ENCODE results near the gene KANSL1. TPM values are rescaled to one million over a fixed set of nuclear protein-coding genes. Genes with fewer than 3 reads are reported as not detected.

KANSL1 gene
- total and polyA plus RNA-seq, 9 of the 15 experiments (the other 6 are each of a cell fraction or from before 2014, with no cell fraction given), result 3.6 to 55.4 (median 31.8) TPM

- Histone ChIP-seq H3K27ac (ENCODE audit: extremely low read depth, low read depth, low read length) (no peak overlapping the region), H3K79me2 (ENCODE audit: control insufficient read depth, insufficient read depth, low read length) (peaks cover 100% of the 10 kb centered on the region), H3K36me3 (ENCODE audit: control insufficient read depth, insufficient read depth, low read length) (peaks cover 14% of the 10 kb centered on the region), H3K9me3 (replicated peaks; ENCODE audit: control insufficient read depth, insufficient read depth, low read depth, low read length) (no peaks in the 10 kb centered on the region), H4K20me1 (replicated peaks; ENCODE audit: control insufficient read depth, insufficient read depth, low read length) (peaks cover 25% of the 10 kb centered on the region), H3K27me3 (ENCODE audit: control insufficient read depth in 2 of 2, insufficient read depth in 2 of 2, low read length in 2 of 2) (no peaks in the 10 kb centered on the region), H3K4me2 (ENCODE audit: insufficient read depth, low read length) (no peak overlapping the region), H3K4me1 (replicated peaks in 1 of 2; ENCODE audit: control insufficient read depth in 2 of 2, insufficient read depth in 2 of 2, low read length in 2 of 2) (no peaks in the 10 kb centered on the region; a peak in 2 of 5 replicates), H3K9ac (ENCODE audit: insufficient read depth in 1 of 2, low read depth in 2 of 2, low read length in 2 of 2) (no peak overlapping the region), H2AFZ (ENCODE audit: low read depth, low read length) (no peak overlapping the region), H3K9me1 (ENCODE audit: control insufficient read depth, insufficient read depth, low read length) (peaks cover 3% of the 10 kb centered on the region), H3K4me3 (no peak overlapping the region)
- CTCF ChIA-PET (ENCODE audit: low intra/inter-chr PET ratio), result no interaction called here
- BruUV-seq (replicated peaks), result no TSS peak
- ATAC-seq, result no peak
- TF ChIP-seq MXI1 (IDR thresholded peaks at IDR 0.05; ENCODE audit: low read depth, low read length), result no peak
- no peak for TF ChIP-seq SNIP1 (IDR thresholded peaks at IDR 0.05; ENCODE audit: low read depth)
- no peak for TF ChIP-seq ATF4 (CRISPR knock-in tag; IDR thresholded peaks at IDR 0.05)
- 0 out of 2 replicates have a peak, but pooled peaks have one; percentile 14 for TF ChIP-seq ZNF3 (CRISPR knock-in tag; IDR thresholded peaks at IDR 0.05)
- TF ChIP-seq ZNF445 (CRISPR knock-in tag; IDR thresholded peaks at IDR 0.05; ENCODE audit: low read depth), result no peak
- no peak for TF ChIP-seq HEY1 (CRISPR knock-in tag; IDR thresholded peaks at IDR 0.05; ENCODE audit: borderline replicate concordance)
- 86% methylated on average over 3 of the region's 3 CpGs for WGBS (ENCODE audit: insufficient coverage, low coverage, missing lambda C conversion rate)
- POLR2A ChIA-PET, result interaction anchor here (1.1 kb wide), 2 partner anchors 9 to 10 kb away, joined by 3 to 4 read pairs; no protein-coding TSS in a partner anchor
- DNase-seq (ENCODE audit: extremely low read depth in 1 of 4, low spot score in 3 of 4), result no peak
- in situ Hi-C loops (cut with MboI) (no loop called here), intact Hi-C loops (cut with micrococcal nuclease) (no loop called here)
- no peak for FAIRE-seq
Measured at GRCh38 chr17:46135879-46136563, 57.2 kb downstream of the KANSL1 start.

Measured in K562 (cell line).